Skeletal muscle tissue (tissue), 4 donors: ENCODE data around the gene CNTNAP2. TPM values are rescaled to one million over a fixed set of nuclear protein-coding genes. Genes with fewer than 3 reads are reported as not detected.

ENCODE experiments used
- H3K27ac ChIP-seq: one replicate; pipeline ENCODE4 v1.7.0; 2013; ENCODE audit warnings: mild to moderate bottlenecking, low read depth, low read length, inconsistent platforms
- H3K27me3 ChIP-seq, 3 donors: one replicate each; pipeline ENCODE4 v1.7.0; 2013; ENCODE audit warnings: low read length in 3 of 3; ENCODE audit not compliant: control insufficient read depth in 3 of 3, insufficient read depth in 3 of 3
- H3K36me3 ChIP-seq, 3 donors: one replicate each; pipeline ENCODE4 v1.7.0; 2013; ENCODE audit warnings: low read length in 3 of 3; ENCODE audit not compliant: control insufficient read depth in 3 of 3, insufficient read depth in 3 of 3
- H3K4me1 ChIP-seq, 3 donors: one replicate each; pipeline ENCODE4 v1.7.0; 2013; ENCODE audit warnings: low read length in 3 of 3, mild to moderate bottlenecking in 3 of 3; ENCODE audit not compliant: control insufficient read depth in 3 of 3, insufficient read depth in 3 of 3
- H3K4me3 ChIP-seq, 3 donors: one replicate each; pipeline ENCODE4 v1.7.0; 2013; ENCODE audit warnings: low read length in 3 of 3
- H3K9ac ChIP-seq, 3 donors: one replicate each; pipeline ENCODE4 v1.7.0; 2013; ENCODE audit warnings: low read length in 3 of 3, mild to moderate bottlenecking in 3 of 3, moderate library complexity in 2 of 3, low read depth in 1 of 3
- H3K9me3 ChIP-seq, 3 donors: one replicate each; pipeline ENCODE4 v1.7.0; 2013; ENCODE audit warnings: low read length in 3 of 3; ENCODE audit not compliant: control insufficient read depth in 3 of 3
- total RNA-seq: library from RNA; depleted of rRNA; stranded (reverse); fragments of >200 nt; gene quantifications from one replicate; pipeline ENCODE4 v1.2.3, GENCODE V29; 2014
- donor health status: Osteomylitis.

CNTNAP2 gene
- total RNA-seq, 1 donor from 2014 or later, result 14.1 TPM

- Histone ChIP-seq H3K9ac (no peak overlapping the region), H3K36me3 (no peaks in the 10 kb centered on the region)
Measured at GRCh38 chr7:146861701-146862100, 745.1 kb downstream of the CNTNAP2 start.

DNA sequence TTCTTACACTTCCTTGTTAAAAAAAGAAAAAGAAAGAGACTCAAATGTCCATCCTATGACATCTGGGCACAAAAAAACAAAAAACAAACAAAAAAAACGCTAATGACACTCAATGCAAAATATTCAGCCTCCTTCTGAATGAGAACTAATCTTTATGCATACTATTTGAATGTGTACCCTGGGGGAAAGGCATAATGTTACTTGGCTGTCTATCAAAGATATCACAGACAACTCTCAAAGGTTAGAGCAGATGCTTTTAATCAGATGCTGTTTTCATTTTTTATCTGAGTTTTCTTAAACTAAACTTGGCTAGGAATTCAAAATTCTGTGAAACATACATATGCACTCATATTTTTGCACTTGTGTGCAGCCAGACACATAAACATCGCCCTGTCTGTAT is 745.8 kb downstream of the CNTNAP2 start:
- Histone ChIP-seq H3K36me3 (no peaks in the 10 kb centered on the region), H3K27me3 (no peaks in the 10 kb centered on the region), H3K27ac (no peak overlapping the region), H3K4me1 (no peaks in the 10 kb centered on the region), H3K9ac (no peak overlapping the region), H3K9me3 (no peaks in the 10 kb centered on the region), H3K4me3 (no peak overlapping the region)

More at GRCh38 chr7:146861701-146862100, 745.1 kb downstream of the CNTNAP2 start:
- no peak overlapping the region for H3K27ac ChIP-seq
- H3K9me3 ChIP-seq, result no peaks in the 10 kb centered on the region
- no peak overlapping the region for H3K4me3 ChIP-seq
- no peaks in the 10 kb centered on the region for H3K27me3 ChIP-seq
- no peaks in the 10 kb centered on the region for H3K4me1 ChIP-seq

DNA sequence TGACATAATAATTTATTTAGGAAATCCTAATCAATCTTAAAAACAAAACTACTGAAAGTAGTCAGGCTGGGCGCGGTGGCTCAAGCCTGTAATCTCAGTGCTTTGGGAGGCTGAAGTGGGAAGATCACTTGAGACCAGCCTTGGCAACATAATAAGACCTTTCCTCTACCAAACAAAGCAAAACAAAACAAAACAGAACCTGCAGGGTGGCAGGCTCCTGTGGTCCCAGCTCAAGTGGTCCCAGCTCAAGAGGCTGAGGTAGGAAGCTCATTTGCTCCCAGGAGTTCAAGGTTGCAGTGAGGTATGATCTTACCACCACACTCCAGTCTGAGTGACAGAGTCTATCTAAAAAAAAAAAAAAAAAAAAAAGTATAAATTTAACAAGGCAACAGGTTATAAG is 748.0 kb downstream of the CNTNAP2 start:
- H3K4me1 ChIP-seq, result no peaks in the 10 kb centered on the region

GRCh38 chr7:146865696-146866095 is 749.1 kb downstream of the CNTNAP2 start:
- Histone ChIP-seq H3K36me3 (no peaks in the 10 kb centered on the region), H3K4me1 (no peaks in the 10 kb centered on the region), H3K4me3 (no peak overlapping the region), H3K27me3 (no peaks in the 10 kb centered on the region), H3K9me3 (peaks cover 0 to 7% (median 0%) of the 10 kb centered on the region in 3 donors), H3K9ac (no peak overlapping the region), H3K27ac (no peak overlapping the region)

More for the DNA sequence above, 748.0 kb downstream of the CNTNAP2 start:
- no peaks in the 10 kb centered on the region for H3K36me3 ChIP-seq
- H3K9ac ChIP-seq, result no peak overlapping the region
- peaks cover 0 to 5% (median 0%) of the 10 kb centered on the region in 3 donors for H3K9me3 ChIP-seq
- H3K27me3 ChIP-seq, result no peaks in the 10 kb centered on the region
- H3K27ac ChIP-seq, result no peak overlapping the region
- no peak overlapping the region for H3K4me3 ChIP-seq

GRCh38 chr7:146874722-146875121 is 758.1 kb downstream of the CNTNAP2 start:
- Histone ChIP-seq H3K27ac (no peak overlapping the region), H3K9me3 (peaks cover 0 to 1% (median 0%) of the 10 kb centered on the region in 3 donors), H3K9ac (no peak overlapping the region), H3K4me1 (no peaks in the 10 kb centered on the region), H3K36me3 (no peaks in the 10 kb centered on the region), H3K4me3 (no peak overlapping the region), H3K27me3 (no peaks in the 10 kb centered on the region)

DNA sequence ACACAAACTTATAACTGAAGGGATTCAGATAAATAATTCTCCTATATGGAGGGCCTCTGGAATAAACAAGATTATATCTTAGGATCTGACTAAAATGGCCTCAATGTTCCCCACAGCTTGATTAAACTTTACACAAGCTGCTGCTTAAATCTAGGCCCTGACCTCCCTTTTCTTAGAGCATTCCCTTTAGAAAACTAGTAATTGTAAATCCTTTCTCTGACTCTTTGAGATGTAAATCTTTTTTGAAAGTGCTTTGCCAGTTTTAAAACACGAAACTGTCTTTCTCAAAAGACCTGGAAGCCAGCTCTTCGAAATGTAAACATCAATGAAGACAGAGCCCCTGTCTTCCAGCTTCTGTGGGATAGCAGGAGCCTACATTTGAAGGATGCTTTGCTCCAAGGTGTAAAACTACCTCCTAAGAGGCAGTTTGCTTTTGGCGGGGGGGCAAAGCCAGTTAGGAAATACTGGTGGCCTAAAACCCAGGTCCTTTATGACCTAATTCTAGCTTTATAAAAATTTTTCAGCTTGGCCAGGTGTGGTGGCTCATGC is 758.7 kb downstream of the CNTNAP2 start:
- Histone ChIP-seq H3K4me3 (no peak overlapping the region), H3K4me1 (no peaks in the 10 kb centered on the region), H3K27ac (no peak overlapping the region), H3K9me3 (no peaks in the 10 kb centered on the region), H3K36me3 (no peaks in the 10 kb centered on the region), H3K27me3 (no peaks in the 10 kb centered on the region), H3K9ac (no peak overlapping the region)

DNA sequence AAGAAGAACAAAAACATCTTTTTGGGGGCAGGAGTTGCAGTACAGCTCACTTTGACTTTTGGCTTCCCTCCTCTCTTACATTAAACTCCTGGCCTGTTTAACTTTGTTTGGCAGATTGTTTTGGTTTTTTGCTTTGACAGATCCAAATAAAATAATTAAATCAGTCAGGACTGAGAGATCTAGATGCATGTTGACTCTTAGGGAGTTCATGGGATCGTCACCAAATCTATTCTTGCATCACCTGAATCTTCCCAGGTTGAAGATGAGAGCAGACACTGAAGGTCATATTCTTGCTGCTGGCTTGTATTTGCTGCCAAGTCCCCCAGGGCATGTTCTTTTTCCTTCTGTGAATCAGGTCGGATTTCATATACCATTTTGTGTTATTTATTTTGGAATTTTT is 759.4 kb downstream of the CNTNAP2 start:
- H3K9ac ChIP-seq, result no peak overlapping the region
- no peaks in the 10 kb centered on the region for H3K36me3 ChIP-seq
- H3K27me3 ChIP-seq, result no peaks in the 10 kb centered on the region
- H3K27ac ChIP-seq, result no peak overlapping the region
- H3K4me1 ChIP-seq, result no peaks in the 10 kb centered on the region
- H3K9me3 ChIP-seq, result no peaks in the 10 kb centered on the region
- H3K4me3 ChIP-seq, result no peak overlapping the region

- Histone ChIP-seq H3K27ac (no peak overlapping the region), H3K27me3 (no peaks in the 10 kb centered on the region), H3K9me3 (no peaks in the 10 kb centered on the region), H3K4me1 (no peaks in the 10 kb centered on the region), H3K4me3 (no peak overlapping the region), H3K9ac (no peak overlapping the region), H3K36me3 (no peaks in the 10 kb centered on the region)
Measured at GRCh38 chr7:146876411-146876810, 759.8 kb downstream of the CNTNAP2 start.

GRCh38 chr7:146878901-146879300 is 762.3 kb downstream of the CNTNAP2 start:
- H3K27ac ChIP-seq, result no peak overlapping the region

DNA sequence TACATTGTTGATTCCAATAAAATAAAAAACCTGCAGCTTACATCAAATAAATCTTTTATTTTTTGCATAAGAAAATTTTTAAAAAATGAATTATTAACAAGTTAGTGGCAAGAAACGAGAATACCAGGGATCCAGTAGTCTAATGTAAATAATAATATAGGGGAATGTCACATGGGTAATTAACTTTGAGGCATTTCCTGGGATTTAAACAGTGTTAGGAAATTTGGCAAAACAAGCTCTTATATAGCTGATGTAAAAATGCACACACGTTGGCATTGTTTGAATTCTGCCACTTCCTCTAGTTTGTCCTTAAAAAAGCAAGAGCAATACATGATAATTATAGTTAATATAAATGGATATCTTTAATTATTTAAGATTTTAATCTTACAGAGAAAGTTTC is 768.6 kb downstream of the CNTNAP2 start:
- Histone ChIP-seq H3K27ac (no peak overlapping the region), H3K36me3 (no peaks in the 10 kb centered on the region), H3K9ac (no peak overlapping the region), H3K4me1 (no peaks in the 10 kb centered on the region), H3K4me3 (no peak overlapping the region), H3K27me3 (no peaks in the 10 kb centered on the region), H3K9me3 (peaks cover 0 to 3% (median 0%) of the 10 kb centered on the region in 3 donors)

More at GRCh38 chr7:146878901-146879300, 762.3 kb downstream of the CNTNAP2 start:
- Histone ChIP-seq H3K36me3 (no peaks in the 10 kb centered on the region), H3K4me3 (no peak overlapping the region), H3K9me3 (no peaks in the 10 kb centered on the region), H3K9ac (no peak overlapping the region), H3K27me3 (no peaks in the 10 kb centered on the region), H3K4me1 (no peaks in the 10 kb centered on the region)
